Mesothelial cell of epicardium (in vitro differentiated cells): ENCODE measurements around the gene COQ8A. TPM values are rescaled to one million over a fixed set of nuclear protein-coding genes. Genes with fewer than 3 reads are reported as not detected.
"Not testable (repeated sequence)": the region's sequence is repeated elsewhere in the genome, so short reads cannot be mapped to it uniquely, and the experiment has no call there.

Experiments
- DNase-seq, 2 experiments: peaks; one replicate each; pipeline ENCODE4 v3.0.0; 2021; ENCODE audit warnings: low spot score in 2 of 2; ENCODE audit not compliant: unreplicated experiment in 2 of 2
- H3K27ac Mint-ChIP-seq: 2 replicates; pipeline ENCODE4 v1.8.0; 2021; ENCODE audit warnings: mixed read lengths
- H3K27me3 Mint-ChIP-seq: 2 replicates; pipeline ENCODE4 v1.8.0; 2021; ENCODE audit warnings: low read depth, mixed read lengths
- H3K36me3 Mint-ChIP-seq: 2 replicates; pipeline ENCODE4 v1.8.0; 2021; ENCODE audit warnings: mixed read lengths
- H3K4me1 Mint-ChIP-seq: 2 replicates; pipeline ENCODE4 v1.8.0; 2021; ENCODE audit warnings: mixed read lengths
- H3K4me3 Mint-ChIP-seq: 2 replicates; pipeline ENCODE4 v1.8.0; 2021; ENCODE audit warnings: mild to moderate bottlenecking, moderate library complexity, mixed read lengths
- H3K9me3 Mint-ChIP-seq: 2 replicates; pipeline ENCODE4 v1.8.0; 2021; ENCODE audit warnings: mixed read lengths
- CTCF ChIP-seq: fragments of 200-600 bp; sonication (generic); IDR thresholded peaks from one replicate; pipeline ENCODE4 v1.5.0; 2021; ENCODE audit warnings: antibody characterized with exemption; ENCODE audit not compliant: unreplicated experiment
- total RNA-seq: library from RNA; stranded (reverse); gene quantifications from 3 replicates; pipeline ENCODE4 v1.2.1, GENCODE V29; 2021

COQ8A gene
- total RNA-seq, 1 donor from 2014 or later = 19.9 TPM

DNA sequence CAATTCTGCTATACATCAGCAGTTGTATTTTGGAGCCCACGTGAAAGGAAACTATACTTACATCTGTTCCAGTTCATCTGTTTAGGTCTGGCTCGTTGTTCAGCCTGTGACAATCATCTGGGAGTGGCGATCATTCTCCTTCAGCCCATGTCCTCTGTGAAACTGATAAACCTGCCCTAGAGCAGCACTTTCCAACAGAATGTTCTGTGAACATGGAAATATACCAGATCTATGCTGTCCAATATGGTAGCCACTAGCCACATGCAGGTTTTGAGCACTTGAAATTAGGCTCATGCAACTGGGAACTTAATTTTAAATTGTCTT lies 24.5 kb upstream of the COQ8A start:
- no peak for DNase-seq
- H3K27me3 Mint-ChIP-seq = no peaks in the 10 kb centered on the region
- H3K36me3 Mint-ChIP-seq = peaks cover 3% of the 10 kb centered on the region
- H3K27ac Mint-ChIP-seq = no peak overlapping the region
- no peak for TF ChIP-seq CTCF
- no peaks in the 10 kb centered on the region for H3K4me1 Mint-ChIP-seq
- no peak overlapping the region for H3K4me3 Mint-ChIP-seq
- H3K9me3 Mint-ChIP-seq = no peaks in the 10 kb centered on the region

DNA sequence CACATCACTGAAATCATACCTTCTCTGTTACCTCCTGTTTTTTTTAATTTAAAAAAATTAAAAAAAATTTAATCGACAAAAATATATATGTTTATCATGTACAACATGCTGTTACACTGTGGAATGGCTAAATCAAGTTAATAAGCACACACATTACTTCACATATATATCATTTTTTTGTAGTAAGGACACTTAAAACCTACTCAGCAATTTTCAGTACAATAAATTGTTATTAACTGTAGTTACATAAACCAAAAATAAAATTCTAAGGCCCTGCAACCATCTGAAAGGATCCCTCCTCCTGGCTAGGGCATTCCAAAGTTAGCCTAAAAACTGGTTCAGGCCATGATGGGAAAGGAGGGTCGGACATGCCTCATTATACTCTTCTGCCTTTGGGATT lies 23.6 kb upstream of the COQ8A start:
- no peak for TF ChIP-seq CTCF
- H3K27me3 Mint-ChIP-seq = no peaks in the 10 kb centered on the region
- H3K4me3 Mint-ChIP-seq = no peak overlapping the region
- H3K27ac Mint-ChIP-seq = no peak overlapping the region
- no peaks in the 10 kb centered on the region for H3K9me3 Mint-ChIP-seq
- DNase-seq = no peak
- H3K36me3 Mint-ChIP-seq = peaks cover 3% of the 10 kb centered on the region
- H3K4me1 Mint-ChIP-seq = no peaks in the 10 kb centered on the region

DNA sequence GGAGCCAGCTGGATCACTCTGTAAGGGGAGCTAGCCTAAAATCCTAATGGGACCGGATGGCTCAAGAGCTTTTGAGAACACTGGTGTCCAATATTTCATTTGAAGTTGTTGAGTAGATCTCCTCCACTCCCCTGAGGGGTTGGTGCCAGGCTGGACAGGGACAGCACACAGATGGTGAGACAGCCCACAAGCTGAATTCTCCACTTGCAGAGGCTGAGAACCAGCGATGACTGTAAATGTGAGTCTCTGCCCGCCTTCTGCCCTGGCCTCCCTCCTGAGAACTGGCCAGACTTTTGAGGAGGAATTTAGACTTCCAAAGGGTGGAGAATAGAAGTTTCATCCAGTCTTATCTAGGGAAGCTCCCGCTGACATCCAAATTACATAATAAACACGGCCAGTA lies 20.5 kb upstream of the COQ8A start:
- no peaks in the 10 kb centered on the region for H3K27me3 Mint-ChIP-seq
- TF ChIP-seq CTCF = no peak
- H3K9me3 Mint-ChIP-seq = no peaks in the 10 kb centered on the region
- H3K4me3 Mint-ChIP-seq = no peak overlapping the region
- H3K27ac Mint-ChIP-seq = no peak overlapping the region
- no peaks in the 10 kb centered on the region for H3K4me1 Mint-ChIP-seq
- H3K36me3 Mint-ChIP-seq = peaks cover 3% of the 10 kb centered on the region
- DNase-seq = no peak

GRCh38 chr1:226919995-226920394 lies 20.1 kb upstream of the COQ8A start:
- Mint-ChIP-seq H3K27me3 (no peaks in the 10 kb centered on the region), H3K36me3 (peaks cover 3% of the 10 kb centered on the region), H3K9me3 (peaks cover under 1% of the 10 kb centered on the region), H3K4me1 (no peaks in the 10 kb centered on the region), H3K4me3 (no peak overlapping the region), H3K27ac (no peak overlapping the region)
- DNase-seq = no peak
- TF ChIP-seq CTCF = no peak

DNA sequence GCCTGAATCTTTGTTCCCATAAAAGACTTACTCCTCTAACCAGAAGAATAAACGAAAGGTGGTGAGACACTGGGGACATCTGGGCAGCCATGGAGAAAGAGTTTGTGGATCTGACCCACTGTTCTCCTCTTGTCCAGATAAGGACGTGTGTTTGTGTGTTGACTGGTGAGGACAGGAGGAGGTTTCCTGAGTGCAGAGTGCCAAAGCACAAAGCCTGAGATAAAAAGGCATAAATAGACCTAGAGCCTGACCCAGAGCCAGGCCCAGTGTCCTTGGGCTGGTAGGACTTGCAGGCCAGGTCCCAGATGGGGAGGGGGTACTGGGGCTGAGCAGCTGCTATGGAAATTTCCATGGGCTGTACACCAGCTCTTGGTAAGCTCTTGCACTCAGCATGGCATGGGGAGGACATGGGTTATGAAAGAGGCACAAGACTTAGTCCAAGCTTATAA lies 19.6 kb upstream of the COQ8A start:
- peaks cover 5% of the 10 kb centered on the region for H3K9me3 Mint-ChIP-seq
- H3K27me3 Mint-ChIP-seq = no peaks in the 10 kb centered on the region
- H3K27ac Mint-ChIP-seq = no peak overlapping the region
- H3K36me3 Mint-ChIP-seq = peaks cover 3% of the 10 kb centered on the region
- no peak for TF ChIP-seq CTCF
- H3K4me3 Mint-ChIP-seq = no peak overlapping the region
- no peak for DNase-seq
- H3K4me1 Mint-ChIP-seq = no peaks in the 10 kb centered on the region

GRCh38 chr1:226921504-226921903 lies 18.6 kb upstream of the COQ8A start:
- Mint-ChIP-seq H3K27ac (no peak overlapping the region), H3K9me3 (peaks cover 7% of the 10 kb centered on the region), H3K27me3 (no peaks in the 10 kb centered on the region), H3K36me3 (peaks cover 5% of the 10 kb centered on the region), H3K4me3 (no peak overlapping the region), H3K4me1 (no peaks in the 10 kb centered on the region)
- TF ChIP-seq CTCF = no peak
- no peak for DNase-seq

DNA sequence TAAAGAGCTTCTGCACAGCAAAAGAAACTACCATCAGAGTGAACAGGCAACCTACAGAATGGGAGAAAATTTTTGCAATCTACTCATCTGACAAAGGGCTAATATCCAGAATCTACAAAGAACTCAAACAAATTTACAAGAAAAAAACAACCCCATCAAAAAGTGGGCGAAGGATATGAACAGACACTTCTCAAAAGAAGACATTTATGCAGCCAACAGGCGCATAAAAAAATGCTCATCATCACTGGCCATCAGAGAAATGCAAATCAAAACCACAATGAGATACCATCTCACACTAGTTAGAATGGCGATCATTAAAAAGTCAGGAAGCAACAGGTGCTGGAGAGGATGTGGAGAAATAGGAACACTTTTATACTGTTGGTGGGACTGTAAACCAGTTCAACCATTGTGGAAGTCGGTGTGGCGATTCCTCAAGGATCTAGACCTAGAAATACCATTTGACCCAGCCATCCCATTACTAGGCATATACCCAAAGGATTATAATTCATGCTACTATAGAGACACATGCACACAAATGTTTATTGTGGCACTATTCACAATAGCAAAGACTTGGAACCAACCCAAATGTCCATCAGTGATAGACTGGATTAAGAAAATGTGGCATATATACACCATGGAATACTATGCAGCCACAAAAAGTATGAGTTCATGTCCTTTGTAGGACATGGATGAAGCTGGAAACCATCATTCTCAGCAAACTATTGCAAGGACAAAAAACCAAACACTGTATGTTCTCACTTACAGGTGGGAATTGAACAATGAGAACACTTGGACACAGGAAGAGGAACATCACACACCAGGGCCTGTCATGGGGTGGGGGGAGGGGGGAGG lies 10.6 kb upstream of the COQ8A start:
- not testable (repeated sequence) for H3K27ac Mint-ChIP-seq, DNase-seq, H3K4me1 Mint-ChIP-seq, H3K27me3 Mint-ChIP-seq, H3K4me3 Mint-ChIP-seq
- Mint-ChIP-seq H3K36me3 (peaks cover 14% of the 10 kb centered on the region), H3K9me3 (peaks cover 21% of the 10 kb centered on the region)
